Measurements from ENCODE around the gene MCC. TPM values are rescaled to one million over a fixed set of nuclear protein-coding genes. Genes with fewer than 3 reads are reported as not detected.

Gene MCC
- total and polyA plus RNA-seq, 4 donors, result 9.0 to 47.3 (median 14.7) TPM

- H3K9ac ChIP-seq (ENCODE audit: low read depth in 1 of 2, low read length in 2 of 2), result no peak overlapping the region
- no peak for TF ChIP-seq REST (IDR thresholded peaks at IDR 0.05)
- no peak for TF ChIP-seq YY1 (IDR thresholded peaks at IDR 0.05)
- no peak for TF ChIP-seq FOXA2 (IDR thresholded peaks at IDR 0.05)
- no peak for TF ChIP-seq MAX (IDR thresholded peaks at IDR 0.05)
- TF ChIP-seq CTCF (IDR thresholded peaks at IDR 0.05; ENCODE audit: low read depth, low read length, missing input control), result no peak
- no peak for TF ChIP-seq FOXA1 (IDR thresholded peaks at IDR 0.05)
- TF ChIP-seq, protein P1, sequence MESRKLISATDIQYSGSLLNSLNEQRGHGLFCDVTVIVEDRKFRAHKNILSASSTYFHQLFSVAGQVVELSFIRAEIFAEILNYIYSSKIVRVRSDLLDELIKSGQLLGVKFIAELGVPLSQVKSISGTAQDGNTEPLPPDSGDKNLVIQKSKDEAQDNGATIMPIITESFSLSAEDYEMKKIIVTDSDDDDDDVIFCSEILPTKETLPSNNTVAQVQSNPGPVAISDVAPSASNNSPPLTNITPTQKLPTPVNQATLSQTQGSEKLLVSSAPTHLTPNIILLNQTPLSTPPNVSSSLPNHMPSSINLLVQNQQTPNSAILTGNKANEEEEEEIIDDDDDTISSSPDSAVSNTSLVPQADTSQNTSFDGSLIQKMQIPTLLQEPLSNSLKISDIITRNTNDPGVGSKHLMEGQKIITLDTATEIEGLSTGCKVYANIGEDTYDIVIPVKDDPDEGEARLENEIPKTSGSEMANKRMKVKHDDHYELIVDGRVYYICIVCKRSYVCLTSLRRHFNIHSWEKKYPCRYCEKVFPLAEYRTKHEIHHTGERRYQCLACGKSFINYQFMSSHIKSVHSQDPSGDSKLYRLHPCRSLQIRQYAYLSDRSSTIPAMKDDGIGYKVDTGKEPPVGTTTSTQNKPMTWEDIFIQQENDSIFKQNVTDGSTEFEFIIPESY (IDR thresholded peaks at IDR 0.05), result no peak
- TF ChIP-seq RAD21 (IDR thresholded peaks at IDR 0.05), result no peak
- no peak for TF ChIP-seq RXRA (IDR thresholded peaks at IDR 0.05)
Measured at GRCh38 chr5:113036826-113037225, 451.4 kb downstream of the MCC start.

GRCh38 chr5:113036321-113036720, 451.9 kb downstream of the MCC start:
- Histone ChIP-seq H3K9ac (ENCODE audit: low read depth in 1 of 2, low read length in 2 of 2) (no peak overlapping the region), H3K4me3 (ENCODE audit: low read depth in 1 of 3, low read length in 3 of 3) (no peak overlapping the region), H3K9me3 (ENCODE audit: control insufficient read depth in 4 of 4, low read length in 3 of 4) (no peaks in the 10 kb centered on the region), H3K27me3 (ENCODE audit: control insufficient read depth in 4 of 4, insufficient read depth in 4 of 4, low read length in 3 of 4) (no peaks in the 10 kb centered on the region), H3K36me3 (ENCODE audit: control insufficient read depth in 4 of 4, insufficient read depth in 3 of 4, low read depth in 1 of 4, low read length in 3 of 4) (peaks cover 2 to 54% (median 37%) of the 10 kb centered on the region in 4 donors), H3K4me1 (ENCODE audit: control insufficient read depth in 4 of 4, insufficient read depth in 4 of 4, low read length in 3 of 4) (no peaks in the 10 kb centered on the region), H3K27ac (ENCODE audit: low read depth in 1 of 2, low read length in 2 of 2) (no peak overlapping the region)
- no peak for DNase-seq (ENCODE audit: low spot score)
- TF ChIP-seq EGR1 (IDR thresholded peaks at IDR 0.05; ENCODE audit: low read depth in 2 of 2) (no peak), TAF1 (conservative IDR thresholded peaks at IDR 0.05) (no peak), YY1 (IDR thresholded peaks at IDR 0.05) (no peak), NR2F2 (IDR thresholded peaks at IDR 0.05) (no peak)
- over 99% methylated on average over 4 of the region's 4 CpGs for WGBS

More at GRCh38 chr5:113036826-113037225, 451.4 kb downstream of the MCC start:
- Histone ChIP-seq H3K4me3 (ENCODE audit: low read depth in 1 of 3, low read length in 3 of 3) (no peak overlapping the region), H3K27ac (ENCODE audit: low read depth in 1 of 2, low read length in 2 of 2) (no peak overlapping the region), H3K27me3 (ENCODE audit: control insufficient read depth in 4 of 4, insufficient read depth in 4 of 4, low read length in 3 of 4) (no peaks in the 10 kb centered on the region), H3K4me1 (ENCODE audit: control insufficient read depth in 4 of 4, insufficient read depth in 4 of 4, low read length in 3 of 4) (no peaks in the 10 kb centered on the region), H3K9me3 (ENCODE audit: control insufficient read depth in 4 of 4, low read length in 3 of 4) (no peaks in the 10 kb centered on the region), H3K36me3 (ENCODE audit: control insufficient read depth in 4 of 4, insufficient read depth in 3 of 4, low read depth in 1 of 4, low read length in 3 of 4) (peaks cover 2 to 57% (median 37%) of the 10 kb centered on the region in 4 donors)
- no peak for DNase-seq (ENCODE audit: low spot score)
- 98% methylated on average over 1 of the region's 1 CpG for WGBS

Data from liver (tissue), 9 donors.